ENCODE data around the gene DUSP7.

The DUSP7 gene

DNA sequence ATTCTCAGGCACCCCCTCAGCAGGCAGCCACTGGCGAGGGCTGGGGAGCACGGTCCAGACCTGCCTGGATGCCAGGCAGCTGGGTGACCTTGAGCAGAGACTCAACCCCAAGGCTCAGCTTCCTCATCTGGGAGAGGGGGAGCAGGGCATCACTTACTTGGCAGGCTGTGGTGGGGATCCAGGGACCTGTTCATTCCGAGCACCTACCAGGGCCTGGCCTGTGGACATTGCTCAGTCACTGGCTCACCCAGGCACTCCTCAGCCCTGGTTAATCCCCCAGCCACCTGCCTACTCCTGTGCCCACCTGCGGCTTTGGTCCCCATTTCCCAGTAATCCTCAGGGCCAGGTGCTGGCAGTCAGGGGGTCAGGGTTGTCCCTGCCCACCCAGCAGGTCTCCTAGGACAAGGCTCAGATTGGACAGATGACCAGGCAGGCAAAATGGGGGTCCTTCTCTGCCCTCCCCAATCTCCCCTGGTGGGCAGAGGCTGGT, 51.4 kb downstream of the DUSP7 start:
- peak in 2 of 3 experiments; percentile 58 to 72 for DNase-seq

DNA sequence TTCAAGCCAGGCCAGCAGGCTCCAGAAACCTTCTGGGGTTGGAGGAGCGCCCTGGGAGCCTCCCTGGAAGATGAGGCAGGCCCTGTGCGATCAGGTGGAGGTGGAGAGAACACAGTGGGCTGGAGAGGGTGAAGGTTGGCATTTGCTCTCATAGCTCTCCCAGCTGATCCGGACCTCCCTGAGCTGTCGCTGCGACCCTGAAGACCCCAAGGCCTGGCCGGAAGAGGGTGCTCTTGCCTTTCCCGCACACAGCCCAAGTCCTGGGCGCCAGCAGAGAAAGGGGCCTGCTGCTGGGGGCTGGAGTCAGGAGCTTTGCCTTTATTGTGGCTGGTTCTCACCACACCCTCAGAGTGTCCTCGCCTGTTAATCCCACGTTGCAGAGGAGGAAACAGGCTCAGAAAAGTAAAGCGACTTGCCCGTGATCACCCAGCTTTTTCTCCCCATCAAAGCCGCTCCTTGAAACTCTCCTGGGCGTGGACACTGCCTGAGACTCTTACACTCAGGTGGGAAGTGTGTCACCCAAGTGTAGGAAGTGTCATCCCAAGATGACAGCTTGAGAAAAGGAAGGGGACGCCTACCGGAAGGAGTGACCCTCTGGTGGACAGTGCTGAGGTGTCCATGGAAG, 52.1 kb downstream of the DUSP7 start:
- peak in 2 of 3 experiments; percentile 11 to 60 for DNase-seq

DNA sequence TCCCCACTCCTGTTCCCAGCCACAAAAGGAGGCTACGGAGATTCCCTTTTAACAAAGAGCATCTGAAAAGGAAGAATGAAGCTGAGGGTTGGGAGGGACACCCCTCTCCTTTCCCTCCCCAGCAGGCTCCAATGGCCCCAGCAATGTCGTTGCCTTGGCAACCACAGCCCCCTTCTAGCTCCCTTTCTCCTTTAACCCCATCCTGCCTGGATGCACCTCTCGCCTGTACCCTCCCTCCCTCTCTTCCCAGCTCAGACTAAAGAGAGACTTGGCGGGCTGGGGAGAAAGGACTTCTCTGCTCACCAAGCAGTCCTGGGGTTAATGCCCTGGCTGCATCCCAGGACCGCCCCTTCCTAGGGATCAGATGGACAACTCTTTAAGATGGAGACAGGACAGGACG, 53.6 kb downstream of the DUSP7 start:
- peak in 1 of 3 experiments; percentile 7 for DNase-seq

GRCh38 chr3:52001443-52001974, 54.9 kb downstream of the DUSP7 start:
- DNase-seq, result peak; percentile 67 to 89 (median 76)

DNA sequence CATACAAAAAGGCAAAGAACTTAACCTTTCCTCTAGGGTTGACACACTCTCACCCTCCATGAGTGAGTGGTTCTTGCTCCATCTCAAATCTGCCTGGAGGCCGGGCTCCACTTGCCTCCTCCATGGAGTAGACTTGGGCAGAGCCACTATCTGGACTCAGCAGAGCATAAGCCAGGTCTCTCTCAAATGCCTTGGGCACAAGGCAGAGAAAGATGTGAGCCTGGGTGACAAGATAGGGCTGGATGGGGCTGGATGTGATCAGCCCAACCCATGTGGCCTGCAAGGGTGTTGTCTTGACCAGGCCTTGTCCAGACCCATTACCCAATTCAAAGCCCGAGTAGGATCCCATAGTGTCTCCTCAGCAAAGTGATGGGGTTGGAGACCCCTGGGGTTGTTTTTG, 56.5 kb downstream of the DUSP7 start:
- DNase-seq, result no peak
